HG03521 (cell line): ENCODE measurements around the gene HAPSTR1.
"Not testable (repeated sequence)": the region's sequence is repeated elsewhere in the genome, so short reads cannot be mapped to it uniquely, and the experiment has no call there.

Experiments used
- ATAC-seq: cut with Tn5 transposase; IDR thresholded peaks from one replicate; pipeline ENCODE4 v1.9.1; 2021; ENCODE audit warnings: mild to moderate bottlenecking, moderate library complexity; ENCODE audit not compliant: unreplicated experiment

HAPSTR1 gene

DNA sequence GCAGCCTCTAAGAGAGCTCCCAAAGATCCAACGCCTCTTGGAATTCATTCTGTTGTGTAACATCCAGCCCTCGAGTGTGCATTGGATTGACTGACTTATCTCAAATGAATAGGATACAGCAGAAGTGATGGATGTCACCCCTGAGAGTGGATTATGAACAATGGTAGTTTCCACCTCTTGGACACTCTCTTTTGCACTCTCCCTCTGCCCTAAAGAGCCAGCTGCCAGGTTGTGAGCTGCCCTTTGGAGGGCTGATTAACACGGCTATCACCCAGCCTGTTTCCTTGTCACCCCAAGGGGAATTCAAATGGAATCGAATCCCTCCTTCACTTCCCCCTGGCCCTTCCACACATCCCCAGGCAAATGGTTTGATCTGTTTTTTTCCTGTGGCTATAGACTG, 21.2 kb upstream of the HAPSTR1 start:
- ATAC-seq, result no peak

DNA sequence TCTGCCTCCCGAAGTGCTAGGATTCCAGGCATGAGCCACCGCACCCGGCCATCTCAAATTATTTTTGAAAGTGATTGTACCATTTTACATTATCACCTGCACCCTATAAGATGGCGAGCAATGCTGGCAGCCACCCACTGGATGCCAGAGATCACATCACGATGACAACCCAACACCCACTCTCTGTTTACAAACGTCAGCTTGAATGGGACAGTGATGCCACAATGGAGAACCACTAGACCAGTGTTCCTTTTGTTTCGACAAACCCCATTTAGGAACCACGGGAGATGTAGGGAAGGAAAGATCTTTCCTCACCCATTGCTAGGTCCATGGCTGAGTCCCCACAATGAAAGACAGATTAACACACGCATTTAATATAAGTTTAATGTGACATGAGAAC, 20.1 kb upstream of the HAPSTR1 start:
- ATAC-seq, result no peak

DNA sequence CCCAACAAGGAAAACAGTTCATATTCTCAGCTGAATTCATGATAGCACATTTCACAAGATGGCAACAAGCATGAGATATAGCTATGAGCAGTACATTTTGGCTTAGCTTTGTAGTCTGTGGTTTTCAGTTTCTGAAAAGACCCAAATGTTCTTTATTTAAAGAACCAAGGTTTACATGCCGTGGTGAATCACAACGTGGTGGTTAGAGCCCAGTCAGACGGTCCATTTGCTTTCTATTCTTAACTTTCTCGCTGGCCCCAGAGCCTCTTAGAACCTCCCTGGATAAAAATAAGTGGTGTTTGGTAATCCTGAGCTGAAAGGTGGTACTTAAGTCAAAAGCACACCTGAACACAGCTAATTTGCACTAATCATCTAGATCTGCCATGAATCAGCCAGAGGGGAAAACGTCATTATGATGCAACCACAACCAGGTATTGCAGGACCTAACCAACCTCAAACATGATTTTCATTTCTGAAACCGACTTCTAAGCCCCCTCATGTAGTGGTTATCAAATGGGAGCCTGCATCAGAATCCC, 18.6 kb upstream of the HAPSTR1 start:
- ATAC-seq, result no peak

DNA sequence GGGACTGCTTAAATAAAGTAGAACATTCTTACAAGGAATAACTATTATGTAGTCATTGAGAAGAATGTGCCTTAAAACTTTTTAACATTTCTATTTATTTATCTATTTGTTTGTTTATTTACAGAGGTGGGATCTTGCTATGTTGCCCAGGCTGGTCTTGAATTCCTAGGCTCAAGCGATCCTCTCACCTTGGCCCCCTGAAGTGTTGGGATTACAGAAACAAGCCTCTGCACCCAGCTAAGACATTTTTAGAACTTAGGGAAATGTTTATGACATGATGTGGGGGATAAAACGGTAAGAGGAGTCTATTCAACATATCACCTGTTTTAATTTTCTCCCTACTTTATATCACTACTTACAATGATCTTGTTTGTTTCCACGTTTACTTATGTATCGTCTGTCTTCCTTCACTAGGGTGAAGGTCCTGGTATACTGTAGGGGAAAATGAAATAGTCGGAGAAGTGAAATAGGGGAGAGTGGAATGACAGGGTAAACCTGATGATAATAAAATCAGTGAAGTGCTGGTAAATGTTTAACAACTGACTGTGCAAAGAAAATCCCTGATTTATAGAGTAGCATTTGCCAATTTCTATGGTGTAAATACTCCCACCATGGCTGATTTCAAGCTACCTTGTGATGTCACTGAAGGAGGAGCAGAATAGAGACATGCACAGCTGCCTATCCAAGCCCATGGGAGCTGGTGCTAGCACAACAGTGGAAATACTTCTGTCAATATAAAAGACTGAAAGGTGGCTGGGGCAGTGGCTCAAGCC, 16.0 kb upstream of the HAPSTR1 start:
- ATAC-seq, result no peak

DNA sequence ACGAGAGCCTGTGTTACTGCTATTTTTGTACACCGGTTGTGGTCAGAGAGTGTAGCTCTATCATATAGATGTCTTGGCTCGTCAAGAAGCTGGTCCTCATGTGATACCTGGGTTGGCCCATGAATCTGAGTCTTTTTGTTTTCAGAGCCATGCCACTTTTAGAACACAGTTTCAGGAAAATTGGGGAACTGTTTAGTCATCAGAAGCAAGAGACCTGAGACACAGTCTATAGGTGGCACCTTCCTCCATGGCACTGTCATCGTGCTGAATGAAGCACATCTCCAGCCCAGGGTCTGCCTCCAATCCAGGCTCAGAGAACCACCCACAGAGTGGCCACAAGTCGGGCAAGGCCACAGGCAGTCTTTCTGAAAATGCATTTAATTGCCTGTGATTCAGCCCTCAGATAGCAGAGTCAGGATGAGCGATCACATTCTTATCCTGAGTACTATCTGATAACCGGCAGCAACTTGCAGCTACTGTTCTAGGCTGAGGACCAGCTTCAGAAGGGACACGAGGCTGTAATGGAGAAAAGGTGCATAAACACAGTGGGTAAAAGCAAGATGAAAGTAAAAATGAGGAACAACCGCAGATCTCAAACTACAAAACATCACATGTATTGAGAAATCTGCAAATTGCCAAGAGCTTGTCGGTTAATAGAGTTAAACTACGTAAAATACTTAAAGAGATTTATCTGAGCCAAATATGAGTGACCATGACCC, 14.2 kb upstream of the HAPSTR1 start:
- ATAC-seq, result no peak

DNA sequence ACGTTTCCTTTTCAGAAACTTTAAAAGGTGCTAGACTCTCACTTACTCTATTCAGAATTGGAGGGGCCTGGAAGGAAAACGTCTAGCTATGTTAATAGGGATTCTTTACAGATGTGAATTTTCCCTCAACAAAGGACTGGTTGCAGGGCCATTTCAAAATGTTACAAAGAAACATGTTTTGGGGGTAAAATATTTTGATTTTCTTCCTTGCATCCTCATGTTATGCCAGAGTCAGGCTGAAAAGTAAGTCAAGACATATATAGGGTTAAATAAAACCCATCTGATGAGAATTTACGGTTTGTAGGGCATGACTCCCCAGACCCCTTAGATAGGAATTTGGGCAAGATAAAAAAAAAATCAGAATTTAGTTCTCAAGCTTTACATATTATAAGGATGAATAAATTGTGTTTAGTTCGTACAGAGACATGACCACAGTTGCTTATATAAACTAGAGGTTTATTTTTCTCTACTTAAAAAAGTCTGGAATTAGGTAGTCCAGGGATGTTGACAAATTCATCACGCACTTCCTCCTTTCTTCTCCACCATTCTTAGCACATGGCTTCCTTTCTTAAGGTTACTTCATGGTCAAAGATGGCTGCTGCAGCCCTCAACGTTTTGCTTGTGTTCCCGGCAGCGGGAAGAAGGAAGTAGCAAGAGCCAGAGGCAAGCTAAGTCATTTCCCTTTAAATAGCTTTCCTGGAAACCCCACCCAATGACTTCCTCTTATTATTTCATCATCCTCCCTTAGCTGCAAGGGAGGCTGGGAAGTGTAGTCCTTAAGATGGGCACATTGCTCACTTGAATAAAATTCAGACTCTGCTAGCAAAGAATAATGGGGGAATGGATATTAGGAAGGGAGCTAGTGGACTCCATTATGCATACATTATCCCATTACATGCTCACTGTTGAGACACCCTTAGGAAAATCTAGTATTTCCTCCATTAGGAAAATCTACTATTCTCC, 12.7 kb upstream of the HAPSTR1 start:
- not testable (repeated sequence) for ATAC-seq

DNA sequence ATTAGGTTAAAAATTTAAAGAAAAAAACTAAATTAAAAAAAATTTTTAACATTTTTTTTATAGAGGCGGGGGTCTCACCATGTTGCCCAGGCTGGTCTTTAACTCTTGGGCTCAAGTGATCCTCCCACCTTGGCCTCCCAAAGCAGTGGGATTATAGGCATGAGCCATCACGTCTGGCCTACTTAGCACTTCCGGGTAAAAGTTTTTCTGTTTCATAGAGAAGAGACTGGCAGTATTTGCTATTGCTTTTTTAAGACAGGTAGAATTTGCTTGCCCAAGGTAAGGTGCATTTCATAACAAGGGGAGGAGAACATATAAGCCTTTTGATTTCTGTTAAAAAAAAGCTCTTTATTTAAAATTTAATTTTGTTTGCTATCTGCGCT, 12.0 kb upstream of the HAPSTR1 start:
- no peak for ATAC-seq

DNA sequence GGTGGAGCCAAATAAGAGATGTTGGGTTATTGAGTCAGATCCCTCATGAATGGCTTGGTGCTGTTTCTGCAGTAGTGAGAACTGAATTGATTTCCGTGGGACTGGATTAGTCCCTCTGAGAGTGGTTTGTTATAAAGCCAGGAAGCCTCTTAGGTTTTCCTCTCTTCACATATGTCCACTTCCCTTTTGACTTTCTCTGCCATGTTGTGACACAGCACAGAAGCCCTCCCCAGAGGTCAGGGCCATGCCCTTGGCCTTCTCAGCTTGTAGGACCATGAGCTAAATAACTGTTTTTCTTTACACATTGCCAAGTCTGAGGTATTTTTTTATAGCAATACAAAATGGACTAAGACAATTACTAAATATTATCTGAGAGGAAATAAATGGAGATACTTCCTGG, 10.3 kb upstream of the HAPSTR1 start:
- ATAC-seq, result no peak

DNA sequence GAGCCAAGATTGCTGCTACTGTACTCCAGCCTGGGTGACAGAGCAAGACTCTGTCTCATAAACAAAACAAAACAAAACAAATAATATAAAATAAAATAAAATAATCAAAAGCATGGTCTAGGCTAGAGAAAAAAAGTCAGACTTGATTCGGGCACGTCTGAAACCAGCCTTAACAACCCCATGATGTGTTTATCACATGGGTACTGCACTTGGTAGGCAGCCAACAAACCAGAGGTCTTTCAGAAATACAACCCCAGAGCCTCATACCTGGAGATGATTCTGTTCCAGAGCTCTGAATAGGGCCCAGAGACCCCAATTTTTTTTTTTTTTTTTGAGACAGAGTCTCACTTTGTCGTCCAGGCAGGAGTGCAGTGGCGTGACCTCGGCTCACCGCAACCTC, 9.6 kb upstream of the HAPSTR1 start:
- no peak for ATAC-seq

DNA sequence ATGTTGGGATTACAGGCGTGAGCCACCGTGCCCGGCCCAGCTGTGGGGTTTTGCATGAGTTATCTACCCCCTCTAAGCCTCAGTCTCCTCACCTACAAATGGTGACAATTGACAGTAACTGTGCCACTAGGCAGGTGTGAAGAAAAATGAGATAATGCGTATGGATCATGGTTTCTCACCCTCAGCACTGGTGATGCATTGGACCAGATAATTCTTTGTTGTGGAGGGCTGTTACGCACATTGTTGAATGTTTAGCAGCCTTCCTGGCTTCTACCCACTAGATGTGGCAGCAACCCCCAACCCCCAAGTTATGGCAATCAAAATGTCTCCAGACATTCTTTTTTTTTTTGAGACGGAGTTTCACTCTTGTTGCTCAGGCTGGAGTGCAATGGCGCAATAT, 9.0 kb upstream of the HAPSTR1 start:
- no peak for ATAC-seq

DNA sequence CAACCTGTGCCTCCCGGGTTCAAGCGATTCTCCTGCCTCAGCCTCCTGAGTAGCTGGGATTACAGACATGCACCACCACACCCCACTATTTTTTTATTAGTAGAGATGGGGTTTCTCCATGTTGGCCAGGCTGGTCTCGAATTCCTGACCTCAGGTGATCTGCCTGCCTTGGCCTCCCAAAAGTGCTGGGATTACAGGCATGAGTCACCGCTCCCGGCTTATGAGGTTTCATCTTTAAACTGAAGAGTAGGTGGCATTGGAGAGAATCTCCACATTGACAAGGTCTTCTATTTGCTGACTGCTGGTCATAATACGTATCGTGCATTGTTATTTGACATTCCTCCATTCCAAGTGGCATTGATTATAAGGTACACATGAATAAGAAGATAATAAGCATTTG, 3.7 kb upstream of the HAPSTR1 start:
- ATAC-seq, result not testable (repeated sequence)

DNA sequence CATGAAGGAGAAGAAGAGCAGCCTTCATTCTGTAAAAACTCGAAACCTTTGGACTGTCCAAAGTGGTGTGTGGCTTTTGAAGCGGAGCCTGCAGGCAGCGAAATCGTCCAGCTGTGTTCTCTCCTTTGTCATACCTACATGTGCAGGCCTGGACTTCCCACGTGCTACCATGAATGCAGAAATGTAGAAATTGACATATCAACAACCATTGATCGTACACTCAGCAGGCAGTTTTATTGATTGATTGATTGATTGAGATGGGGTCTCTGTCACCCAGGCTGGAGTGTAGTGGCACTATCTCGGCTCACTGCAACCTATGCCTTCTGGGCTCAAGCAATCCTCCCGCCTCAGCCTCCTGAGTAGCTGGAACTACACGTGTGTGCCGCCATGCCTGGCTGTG, 2.6 kb upstream of the HAPSTR1 start:
- no peak for ATAC-seq

DNA sequence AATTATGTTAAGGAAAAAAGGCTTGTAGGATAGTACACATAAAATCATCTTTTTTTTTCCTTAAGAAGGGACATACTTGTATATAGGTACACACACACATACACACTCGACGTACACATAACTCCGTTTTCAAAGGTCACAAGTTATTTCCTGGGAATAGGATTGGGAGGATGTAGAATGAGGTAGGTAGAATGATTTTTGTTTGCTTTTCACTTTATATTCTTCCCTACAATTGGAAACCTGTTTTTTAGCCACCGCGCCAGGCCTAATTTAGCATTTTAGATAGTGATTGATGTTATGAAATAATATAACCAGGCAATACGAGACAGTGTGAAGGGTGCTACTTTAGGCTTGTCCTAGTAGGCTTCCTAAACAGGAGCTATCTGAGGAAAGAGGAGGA, 1.8 kb upstream of the HAPSTR1 start:
- no peak for ATAC-seq

DNA sequence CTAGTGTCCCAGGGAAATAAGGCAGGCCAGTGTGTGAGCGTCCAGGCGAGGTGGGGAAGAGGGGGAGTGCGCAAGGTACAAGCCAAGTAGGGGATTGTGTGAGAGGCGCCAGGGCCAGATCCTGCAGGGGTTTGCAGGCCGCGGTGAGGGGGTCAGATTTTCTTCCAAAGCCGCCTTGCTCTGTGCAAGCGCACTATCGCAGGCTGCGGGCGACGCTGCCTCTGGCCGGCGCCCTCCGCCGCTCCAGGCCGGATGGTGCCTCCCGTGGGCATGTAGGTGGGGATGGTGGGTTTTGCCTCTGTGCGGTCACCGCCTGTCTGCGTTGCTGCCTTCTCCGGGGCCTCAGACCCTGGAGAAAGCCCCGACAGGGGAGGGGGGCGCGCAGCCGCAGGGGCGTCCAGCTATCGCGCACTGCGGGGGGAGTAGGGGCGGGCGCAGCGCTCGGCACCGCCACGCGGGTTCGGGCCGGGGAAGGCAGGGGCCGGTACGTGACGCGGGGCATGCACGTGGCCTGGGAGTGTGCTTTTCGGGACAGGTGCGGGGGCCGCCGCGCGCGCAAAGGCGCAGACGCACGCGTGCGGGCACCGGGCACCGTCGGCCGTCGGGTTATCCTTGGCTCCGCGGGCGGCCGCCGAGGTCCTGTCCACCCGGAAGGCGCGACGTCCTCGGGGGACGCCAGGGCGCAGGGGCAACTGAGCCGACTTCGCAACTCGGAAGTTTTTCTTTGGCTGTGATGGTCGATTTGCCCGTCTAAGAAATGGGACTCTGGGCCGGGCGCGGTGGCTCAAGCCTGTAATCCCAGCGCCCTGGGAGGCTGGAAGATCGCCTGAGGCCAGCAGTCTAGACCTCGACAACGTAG, 1.1 kb upstream of the HAPSTR1 start:
- no peak for ATAC-seq

DNA sequence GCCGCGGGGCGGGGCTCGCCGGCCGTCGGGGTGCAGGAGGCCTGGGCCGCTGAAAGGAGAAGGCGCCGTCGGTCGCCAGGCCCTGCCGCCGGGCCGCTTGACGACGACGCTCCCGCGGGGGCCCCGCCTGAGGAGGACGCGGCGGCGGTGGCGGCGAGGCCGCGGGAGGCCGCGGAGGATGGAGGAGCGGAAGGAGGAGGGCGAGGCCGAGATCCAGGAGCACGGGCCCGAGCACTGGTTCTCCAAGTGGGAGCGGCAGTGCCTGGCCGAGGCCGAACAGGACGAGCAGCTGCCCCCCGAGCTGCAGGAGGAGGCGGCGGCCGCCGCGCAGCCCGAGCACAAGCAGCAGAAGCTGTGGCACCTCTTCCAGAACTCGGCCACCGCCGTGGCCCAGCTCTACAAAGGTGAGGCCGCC, 430 bp downstream of the HAPSTR1 start:
- peak; percentile 5 for ATAC-seq

DNA sequence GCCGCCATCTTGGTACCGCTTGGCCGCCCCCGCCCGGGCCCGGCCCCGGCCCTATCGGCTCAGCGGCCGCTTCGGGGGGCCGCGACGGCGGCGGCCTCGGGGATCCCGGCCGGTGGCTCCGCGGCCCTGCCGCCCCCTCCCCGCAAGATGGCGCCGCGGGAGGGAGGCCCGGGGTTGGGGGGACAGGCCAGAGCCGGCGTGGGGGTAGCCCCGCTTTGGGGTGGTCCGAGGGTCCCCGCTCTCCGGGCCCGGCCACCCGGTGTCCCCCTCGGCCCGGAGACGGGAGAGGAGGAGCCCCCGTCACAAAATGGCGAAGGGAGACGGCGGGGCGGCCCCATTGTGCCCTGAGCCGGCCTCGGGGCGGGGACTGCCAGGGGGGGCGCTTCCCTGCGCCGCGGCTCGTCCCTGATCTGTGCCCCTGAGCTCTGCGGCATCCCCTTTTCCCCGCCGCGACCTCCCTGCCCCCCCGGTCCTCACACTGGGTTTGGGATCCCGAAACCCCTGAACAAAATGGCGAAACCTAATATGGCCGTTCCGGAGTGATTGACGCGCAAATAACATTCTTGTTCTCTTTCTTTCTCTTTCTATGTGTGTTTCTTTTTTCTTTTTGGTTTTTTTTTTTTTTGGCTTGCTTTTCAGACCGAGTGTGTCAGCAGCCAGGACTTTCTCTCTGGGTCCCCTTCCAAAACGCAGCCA, 986 bp downstream of the HAPSTR1 start:
- peak; percentile 3 for ATAC-seq

DNA sequence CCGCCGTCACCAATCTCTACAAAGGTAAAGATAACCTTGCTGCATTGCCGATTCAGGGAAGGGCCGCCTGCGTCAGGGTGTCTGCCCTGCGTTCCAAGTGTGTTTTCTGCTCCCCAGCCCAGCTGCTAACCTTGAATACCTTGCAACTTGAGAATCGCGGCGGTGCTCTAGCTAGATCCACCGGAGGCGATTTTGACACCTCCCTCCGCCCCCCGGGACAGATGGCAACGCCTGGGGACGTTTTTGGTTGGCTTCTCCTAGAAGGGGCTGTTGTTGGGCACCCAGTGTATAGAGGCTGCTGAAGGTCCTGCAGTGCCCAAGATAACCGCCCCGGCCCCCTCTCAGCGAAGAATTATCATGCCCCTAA, 1.5 kb downstream of the HAPSTR1 start:
- ATAC-seq, result no peak

DNA sequence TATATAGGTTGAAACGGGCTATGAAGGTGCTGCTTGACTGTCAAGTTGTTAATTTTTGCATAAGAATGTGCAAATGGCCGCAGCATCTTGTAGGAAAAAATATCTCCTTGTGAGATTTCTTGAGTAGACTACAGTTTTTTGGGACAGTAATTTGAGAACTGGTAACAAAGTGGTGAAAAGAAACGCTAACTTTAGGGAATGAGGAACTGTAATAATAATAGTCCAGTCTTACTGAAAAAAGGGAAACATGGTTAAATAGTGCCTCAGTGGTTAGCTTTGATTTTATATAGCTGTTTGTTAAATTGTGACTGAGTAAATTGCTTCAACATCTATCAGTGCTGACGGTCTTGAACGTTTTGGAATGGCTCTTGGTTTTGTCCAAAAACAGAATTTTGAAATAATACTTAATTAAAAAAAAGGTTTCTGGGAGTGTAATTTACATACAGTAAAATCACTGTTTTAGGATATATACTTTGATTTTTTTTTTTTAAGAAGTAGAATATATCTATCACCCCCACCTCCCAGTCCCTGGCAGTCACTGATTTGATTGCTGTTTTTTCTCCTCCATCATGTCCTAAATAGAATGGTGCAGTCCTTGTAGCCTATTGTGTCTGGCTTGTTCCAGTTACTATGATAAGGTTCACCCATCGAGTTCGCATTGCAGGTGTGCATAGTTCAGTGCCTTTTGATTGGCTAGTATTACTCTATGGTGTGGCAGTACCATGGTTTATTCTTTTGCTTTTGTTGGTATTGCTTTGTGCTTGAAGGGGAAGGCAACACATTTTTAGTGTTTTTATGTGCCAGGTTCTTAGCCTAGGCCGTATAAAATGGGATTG, 2.8 kb downstream of the HAPSTR1 start:
- ATAC-seq, result no peak

DNA sequence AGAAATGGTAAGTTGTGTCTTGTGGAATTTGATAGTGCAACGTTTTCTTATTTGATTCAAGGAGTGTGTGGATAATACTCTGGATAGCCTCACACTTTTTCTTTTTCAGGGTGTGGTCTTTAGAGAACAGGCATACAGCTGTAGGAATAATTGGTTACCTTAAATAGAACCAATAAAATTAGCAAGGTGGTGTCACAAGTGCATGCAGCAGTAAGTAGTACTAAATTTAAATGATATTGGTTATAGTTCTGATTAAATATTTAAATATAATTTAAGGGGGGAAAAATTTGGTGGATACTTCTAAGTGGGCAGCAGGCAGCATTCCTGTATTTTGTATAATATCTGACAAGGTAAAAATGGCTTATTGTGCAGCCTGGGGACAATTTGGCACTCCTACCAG, 3.7 kb downstream of the HAPSTR1 start:
- ATAC-seq, result no peak
